NCI-H345 (cell line): ENCODE results near the gene DTWD1.
"Not testable (repeated sequence)": the region's sequence is repeated elsewhere in the genome, so short reads cannot be mapped to it uniquely, and the experiment has no call there.

ENCODE experiments used
- DNase-seq: peaks from one replicate; lab custom pipeline; 2025; lab: John Stamatoyannopoulos, UW

Gene DTWD1, protein sequence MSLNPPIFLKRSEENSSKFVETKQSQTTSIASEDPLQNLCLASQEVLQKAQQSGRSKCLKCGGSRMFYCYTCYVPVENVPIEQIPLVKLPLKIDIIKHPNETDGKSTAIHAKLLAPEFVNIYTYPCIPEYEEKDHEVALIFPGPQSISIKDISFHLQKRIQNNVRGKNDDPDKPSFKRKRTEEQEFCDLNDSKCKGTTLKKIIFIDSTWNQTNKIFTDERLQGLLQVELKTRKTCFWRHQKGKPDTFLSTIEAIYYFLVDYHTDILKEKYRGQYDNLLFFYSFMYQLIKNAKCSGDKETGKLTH

DNA sequence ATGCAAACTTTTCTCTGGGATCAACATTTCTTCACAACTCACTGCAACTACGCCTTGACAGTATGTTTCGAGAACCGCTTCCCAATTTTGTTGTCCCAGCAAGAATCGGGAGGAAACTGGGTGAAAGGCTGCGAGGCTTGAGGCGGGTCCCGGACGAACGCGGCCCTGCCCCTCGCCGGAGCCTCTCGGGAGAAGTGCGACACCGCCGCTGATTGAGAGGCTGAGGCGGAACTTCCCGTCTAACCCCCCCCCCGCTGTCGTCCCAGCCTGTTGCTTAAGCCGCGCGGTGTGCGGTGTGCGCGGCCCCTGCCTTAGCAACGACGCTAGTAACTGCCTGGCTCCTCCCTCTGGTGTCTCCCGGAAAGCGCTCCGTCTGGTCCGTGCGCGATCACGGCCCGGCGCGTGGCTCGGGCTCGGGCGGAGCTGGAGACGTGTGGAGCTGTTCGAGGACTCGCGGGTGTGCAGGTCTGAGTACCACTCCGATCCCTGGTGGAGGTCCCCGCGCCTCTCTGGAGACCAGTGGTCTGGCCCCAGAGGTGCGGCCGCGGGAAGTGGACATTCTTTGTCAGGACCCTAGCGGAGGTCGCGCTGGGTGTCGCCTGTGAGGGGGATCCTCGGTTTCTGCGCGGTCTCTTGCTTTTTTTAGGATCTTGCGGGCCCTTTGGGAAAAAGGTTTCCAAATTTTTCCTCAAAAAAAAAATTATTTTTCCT, at the start of gene DTWD1, which contains the start of gene FAM227B:
Gene DTWD1 (plus strand): TSS at position 391 of the 711 bp plus-strand sequence. CDS start 4,120 bp downstream, outside the sequence.
Gene FAM227B (minus strand): TSS at position 161 of the 711 bp plus-strand sequence. CDS start 5,647 bp downstream, outside the sequence.
- DNase-seq, result peak; percentile 96

DNA sequence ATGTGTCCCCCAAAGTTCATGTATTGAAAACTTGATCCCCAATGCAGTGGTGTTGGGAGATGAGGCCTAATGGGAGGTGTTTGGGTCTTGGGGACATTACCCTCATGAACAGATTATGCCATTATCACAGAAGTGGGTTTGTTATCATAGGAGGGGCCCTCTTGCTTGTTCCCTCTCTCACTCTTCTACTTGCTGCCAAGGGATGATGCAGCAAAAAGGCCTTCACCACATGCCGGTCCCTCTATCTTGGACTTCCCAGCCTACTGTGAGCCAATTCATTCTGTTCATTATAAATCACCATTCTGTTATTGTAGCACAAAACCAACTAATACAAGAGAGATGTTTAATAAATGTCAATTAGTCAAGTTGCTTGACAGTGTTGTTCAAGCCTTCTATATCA, 47.4 kb upstream of the DTWD1 start:
- DNase-seq, result no peak

DNA sequence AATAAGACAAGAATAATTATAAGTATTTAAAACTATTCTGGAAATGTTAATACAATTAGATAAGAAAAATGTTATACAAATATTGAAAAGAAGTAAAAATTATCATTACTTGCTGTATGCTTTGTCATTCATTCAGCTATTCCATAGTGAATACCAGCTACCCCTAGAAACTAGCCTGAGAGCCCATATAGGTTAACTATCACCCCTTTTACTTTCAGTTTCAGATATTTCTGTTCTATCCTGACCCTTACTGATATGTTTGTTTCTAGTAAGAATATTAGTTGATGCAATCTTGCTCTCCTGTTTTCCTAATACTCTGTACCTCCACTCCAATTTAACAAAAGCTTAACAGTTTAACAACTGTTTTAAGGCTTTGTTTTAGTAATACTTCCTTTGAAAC, 31.8 kb upstream of the DTWD1 start:
- DNase-seq, result no peak

DNA sequence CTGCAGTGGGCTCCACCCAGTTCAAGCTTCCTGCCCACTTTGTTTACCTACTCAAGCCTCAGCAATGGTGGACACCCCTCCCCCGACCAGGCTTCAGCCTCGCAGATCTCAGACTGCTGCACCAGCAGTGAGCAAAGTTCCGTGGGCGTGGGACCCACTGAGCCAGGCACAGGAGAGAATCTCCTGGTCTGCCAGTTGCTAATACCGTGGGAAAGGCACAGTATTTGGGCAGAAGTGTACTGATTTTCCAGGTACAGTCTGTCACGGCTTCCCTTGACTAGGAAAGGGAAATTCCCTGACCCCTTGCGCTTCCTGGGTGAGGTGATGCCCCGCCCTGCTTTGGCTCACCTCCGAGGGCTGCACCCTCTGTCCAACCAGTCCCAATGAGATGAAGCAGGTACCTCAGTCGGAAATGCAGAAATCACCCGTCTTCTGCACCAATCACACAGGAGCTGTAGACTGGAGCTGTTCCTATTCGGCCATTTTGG, 28.0 kb upstream of the DTWD1 start:
- DNase-seq, result not testable (repeated sequence)

DNA sequence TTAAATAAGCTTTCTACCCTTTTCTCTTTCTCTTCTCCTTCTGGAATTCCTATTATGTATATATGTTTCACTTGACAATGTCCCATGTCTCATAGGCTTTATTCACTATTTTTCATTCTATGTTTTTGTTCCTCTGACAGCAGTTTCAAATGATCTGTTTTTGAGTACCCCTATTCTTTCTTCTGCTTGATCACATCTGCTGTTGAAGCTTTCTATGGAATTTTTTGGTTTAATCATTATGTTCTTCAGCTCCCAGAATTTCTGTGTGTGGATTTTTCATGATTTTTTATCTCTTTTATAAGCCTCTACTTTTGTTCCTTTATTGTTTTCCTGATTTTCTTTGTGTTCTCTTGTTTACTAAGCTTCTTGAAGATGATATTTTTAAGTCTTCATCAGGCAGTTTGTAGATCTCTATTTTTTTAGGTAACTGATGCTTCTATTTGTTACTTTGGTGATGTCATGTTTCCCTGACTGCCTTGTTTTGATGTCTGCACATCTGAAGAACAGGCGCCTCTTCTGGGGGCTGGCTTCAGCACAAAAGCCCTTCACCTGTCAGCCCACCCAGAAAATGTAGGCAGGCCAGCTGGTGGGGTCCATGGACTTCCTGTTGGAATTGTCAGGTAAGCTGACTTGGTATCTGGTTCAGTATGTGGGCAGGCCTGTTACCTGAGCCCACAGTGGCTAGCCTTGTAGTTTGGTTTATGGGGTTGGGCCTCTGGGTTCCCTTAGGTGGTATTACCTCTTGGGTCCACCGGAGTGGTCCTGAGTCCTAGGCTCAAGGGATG, 16.0 kb upstream of the DTWD1 start:
- DNase-seq, result no peak

DNA sequence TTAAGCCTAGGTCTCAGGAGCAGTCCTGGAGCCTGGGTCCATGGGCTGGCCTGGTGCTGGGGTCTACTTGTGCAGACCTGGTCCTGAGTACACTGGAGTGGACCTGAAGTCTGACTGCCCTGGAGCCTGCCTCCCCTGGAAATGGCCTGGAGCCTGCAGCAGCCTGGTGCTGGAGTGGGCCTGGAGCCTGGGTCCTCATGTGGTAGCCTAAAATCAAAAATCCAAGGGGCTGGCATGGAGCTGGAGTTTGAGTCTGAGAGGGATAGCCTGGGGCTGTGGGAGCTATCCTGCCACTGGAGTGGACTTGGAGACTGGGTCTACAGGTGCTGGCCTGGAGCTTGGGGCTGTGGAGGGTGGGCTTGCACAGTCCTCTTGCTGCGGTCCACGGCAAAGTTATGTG, 15.3 kb upstream of the DTWD1 start:
- DNase-seq, result no peak

DNA sequence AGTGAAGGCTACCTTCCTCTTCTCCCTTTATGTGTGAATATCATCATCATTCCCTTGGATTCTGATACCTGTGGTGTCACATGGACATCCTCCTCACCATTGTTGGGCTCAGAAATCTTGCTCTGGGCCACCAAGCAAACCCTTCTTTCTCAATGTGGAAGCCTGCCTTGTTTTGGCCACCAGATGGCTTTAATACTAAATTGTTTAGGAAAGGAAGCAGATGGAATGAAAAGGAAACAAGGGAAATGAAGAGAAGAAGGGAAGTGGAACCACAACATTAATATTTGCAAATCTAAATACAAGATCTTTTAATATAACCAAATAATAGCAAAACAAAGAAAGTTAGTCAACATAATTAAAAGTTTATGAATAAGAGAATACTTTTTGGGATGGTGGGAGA, 14.3 kb upstream of the DTWD1 start:
- no peak for DNase-seq

DNA sequence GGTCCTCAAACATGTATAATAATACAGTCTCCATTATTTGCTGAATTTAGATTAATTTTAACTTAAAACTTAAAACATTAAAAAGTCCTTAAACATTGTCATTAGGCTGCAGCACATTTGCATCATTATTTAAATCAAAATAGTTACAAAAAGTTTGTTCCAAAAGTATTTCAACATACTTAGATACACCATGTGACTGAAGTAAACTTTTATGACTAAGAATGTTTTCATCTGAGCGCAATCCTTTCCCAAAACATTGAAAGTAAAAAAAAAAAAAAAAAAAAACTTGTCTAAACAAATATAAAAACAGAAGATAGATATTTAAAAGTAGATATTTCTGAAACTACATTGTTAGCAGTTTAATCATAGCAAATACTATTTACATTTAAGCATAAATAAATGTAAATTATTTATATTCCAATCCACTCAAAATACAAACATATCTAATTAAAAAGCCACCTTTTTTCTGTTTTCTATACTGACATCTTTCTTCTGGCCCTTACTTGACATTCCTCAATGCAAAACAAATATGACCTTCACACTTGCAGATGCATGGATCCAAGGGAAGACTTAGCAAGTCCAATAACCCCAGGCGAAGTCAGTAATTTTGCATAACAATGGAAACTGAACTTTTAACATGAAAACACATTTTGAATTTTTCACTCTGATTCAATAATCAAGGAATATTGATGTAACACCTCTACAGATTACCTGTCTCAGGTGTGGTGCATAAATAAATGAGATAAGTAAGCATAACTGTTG, 10.5 kb upstream of the DTWD1 start:
- DNase-seq, result no peak

DNA sequence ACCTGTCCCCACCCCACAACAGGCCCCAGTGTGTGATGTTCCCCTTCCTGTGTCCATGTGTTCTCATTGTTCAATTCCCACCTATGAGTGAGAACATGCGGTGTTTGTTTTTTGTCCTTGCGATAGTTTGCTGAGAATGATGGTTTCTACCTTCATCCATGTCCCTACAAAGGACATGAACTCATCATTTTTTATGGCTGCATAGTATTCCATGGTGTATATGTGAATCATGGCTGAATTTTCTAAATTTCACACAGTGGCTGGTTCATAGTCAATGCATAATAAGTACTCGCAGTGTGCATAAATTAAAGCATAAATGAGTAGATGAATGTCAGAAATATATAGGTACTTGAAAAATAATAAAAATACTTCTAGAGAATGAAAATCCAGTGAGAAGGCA, 8.6 kb upstream of the DTWD1 start:
- DNase-seq, result not testable (repeated sequence)

DNA sequence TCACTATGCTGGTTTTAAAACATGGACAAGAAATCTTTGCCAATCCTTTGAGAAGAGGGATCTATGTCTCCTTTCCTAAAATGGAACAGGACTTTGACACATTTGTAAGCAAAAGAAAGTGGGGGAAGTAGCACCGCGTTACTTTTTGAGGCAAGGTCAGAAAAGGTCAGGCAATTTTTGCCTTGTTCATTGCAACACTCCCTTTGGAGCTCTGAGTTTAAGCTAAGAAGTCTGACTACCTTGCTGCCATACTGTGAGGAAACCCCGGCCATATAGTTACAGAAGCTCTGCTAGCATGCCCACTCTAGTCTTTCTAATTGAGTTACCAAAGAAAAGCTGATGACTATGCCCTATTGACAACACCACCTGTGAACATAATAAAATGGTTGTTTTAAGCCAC, 1.6 kb upstream of the DTWD1 start:
- no peak for DNase-seq

DNA sequence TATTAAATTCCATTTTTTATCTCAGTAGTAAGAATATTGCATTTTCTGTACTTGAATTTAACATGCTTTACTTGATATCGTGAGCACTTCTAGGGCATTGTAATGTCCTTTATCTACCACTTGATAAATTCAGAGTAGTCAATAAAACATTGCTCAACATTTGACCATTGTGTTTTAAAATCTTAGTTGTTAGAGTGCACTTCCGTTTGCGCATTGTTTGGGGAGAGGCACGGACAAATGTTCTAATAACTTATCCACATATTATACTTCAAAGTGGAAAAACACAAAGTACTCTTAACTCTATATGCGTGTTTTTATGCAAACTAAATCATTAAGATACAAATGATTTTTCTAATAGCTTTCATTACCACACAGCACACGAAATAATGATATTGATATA, 649 bp upstream of the DTWD1 start:
- DNase-seq, result no peak

DNA sequence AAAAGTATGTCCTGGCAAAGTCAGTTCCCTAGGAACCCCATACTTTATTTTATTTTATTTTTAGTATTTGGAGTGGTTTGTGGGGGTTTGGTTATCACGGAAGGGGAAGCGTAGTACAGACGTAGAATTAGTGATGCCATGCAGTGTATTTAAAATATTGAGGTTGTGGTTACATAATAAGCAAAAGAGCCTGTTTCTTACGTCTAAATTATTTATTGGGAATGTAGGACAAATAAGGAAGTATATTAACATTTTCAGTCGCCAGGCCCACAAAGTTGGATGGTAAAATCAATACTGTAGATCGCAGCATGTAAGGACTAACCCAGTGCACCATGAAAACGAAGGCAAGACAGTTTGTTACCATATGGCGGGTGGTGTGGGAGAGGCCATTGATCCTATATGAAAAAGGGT, 558 bp downstream of the DTWD1 start:
- no peak for DNase-seq

DNA sequence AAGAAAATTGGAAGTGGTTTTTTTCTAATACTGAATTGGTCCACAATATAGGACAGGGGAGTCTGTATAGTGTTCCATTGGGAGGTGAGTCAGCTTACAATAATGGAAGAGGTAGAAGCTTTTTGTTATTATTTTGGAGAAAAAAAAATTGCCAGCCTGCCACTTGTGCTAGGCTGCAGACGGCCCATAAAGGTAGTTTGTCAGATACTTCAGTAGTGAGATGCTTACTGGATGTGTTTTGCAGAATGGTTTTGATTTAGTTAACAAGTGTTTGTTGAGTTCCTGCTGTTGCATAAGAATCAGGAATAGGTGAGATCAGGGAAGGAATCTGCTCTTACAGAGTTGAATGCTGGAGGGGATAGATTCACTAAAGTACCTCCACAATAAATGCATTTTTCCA, 1.0 kb downstream of the DTWD1 start:
- no peak for DNase-seq

DNA sequence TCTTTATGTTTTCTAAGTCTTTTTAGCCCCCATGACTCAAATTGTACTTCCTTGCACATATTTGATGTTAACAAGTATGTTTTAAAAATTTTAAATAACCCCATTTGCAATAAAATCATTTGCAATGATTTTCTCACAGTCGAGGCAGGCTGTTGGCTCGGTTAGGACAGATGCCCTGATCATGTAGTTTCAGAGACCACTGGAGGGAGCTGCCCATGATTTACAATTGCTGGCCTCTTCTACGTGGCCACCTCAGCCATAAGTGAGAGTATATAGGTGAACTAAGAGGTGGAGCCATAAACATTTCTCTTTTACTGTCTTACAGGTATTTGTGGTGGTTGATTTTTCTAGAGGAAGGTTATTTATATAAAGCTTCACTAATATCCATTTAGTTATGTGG, 1.7 kb downstream of the DTWD1 start:
- no peak for DNase-seq

DNA sequence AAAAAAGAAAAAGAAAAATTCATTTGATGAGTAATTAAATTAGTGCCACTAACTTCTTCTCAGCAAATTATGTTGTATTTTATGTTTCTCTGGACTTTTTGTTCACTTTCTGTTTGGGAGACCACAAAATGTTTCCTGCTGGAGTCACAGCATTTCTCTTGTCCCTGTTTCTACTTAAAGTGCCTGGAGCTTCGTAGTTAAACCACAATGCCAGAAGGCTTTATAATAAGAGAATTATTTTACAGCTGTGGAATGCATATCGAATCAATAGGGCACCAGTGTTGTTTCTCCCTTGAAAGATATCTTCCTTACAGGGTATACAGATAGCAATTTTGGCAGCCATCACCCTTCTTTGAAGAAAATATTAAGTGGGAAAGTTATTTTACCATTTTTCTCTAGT, 3.2 kb downstream of the DTWD1 start:
- DNase-seq, result no peak

DNA sequence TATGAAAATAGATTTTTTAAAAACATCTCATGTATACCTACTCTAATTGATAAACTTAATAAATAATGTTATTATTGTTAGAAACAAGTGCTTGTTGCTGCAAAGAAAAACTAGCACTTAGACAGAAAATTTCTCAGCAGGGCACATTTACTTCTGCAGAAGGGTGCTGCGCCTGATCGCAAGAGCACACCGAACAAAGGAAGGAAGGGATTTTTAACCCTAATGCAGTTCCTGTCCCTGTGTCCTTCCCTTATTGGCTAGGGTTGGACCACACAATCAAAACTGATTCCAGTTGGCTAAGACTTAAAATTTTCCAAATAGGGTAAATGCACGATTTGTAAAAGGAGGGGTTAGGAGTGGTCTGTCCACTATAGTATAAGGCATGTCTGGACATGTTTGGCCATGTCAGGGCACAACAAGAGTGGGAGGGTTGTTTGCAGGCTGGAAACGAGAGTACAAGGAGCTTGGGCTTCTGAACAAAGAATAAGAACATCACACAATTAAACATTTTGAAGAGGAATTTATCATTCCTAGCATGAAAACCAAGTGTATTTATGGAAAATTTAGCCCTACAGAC, 4.7 kb downstream of the DTWD1 start:
- DNase-seq, result no peak

DNA sequence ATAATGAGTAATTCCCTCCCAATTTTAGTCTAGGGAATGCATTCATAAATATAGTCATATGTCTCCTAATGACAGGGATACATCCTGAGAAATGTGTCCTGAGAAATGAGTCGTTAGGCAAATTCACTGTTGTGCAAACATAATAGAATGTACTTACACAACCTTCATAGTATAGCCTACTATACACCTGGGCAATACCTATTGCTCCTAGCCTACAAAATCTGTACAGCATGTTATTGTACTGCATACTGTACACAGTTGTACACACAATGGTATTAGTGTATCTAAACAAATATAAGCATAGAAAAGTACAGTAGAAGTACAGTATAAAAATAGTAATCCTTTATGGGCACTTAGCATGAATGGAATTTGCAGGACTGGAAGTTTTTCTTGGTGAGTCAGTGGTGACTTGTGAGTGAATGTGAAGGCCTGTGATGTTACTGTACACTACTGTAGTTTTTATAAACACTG, 6.6 kb downstream of the DTWD1 start:
- no peak for DNase-seq

DNA sequence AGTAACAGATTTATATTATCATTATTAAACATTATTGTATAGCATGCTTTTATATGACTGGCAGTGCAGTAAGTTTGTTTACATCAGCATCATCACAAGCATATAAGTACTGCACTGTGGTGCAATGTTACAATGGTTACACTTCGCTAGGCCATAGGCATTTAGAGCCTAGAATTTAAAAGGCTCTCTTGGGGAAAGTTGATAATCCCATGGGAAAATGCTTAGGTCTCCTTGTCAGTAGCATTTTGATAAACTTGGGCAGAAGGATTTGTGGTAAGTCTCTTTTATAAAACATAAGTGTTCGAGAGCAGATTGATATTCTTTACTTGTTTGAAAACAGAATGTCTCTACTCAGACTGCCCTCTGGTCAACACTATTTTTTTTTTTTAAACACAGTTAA, 7.5 kb downstream of the DTWD1 start:
- no peak for DNase-seq

DNA sequence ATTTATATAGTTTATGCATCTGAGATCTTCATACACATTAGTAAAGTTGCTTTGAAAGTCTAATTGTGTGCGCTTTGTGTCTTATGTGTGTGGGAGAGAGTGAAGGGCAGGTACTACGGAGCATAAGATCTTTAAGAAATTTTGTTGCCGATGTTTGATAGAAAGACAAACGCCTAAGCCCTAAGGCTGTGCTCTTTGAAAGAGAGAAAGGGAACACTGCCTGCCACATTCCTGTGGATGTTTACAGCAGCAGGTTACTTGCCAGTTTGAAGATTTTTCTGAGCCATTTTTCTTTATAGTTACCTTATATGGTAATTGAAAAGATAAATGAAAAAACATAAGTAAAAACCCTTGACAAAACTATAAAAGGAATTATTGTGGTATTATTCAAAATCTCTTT, 17.0 kb downstream of the DTWD1 start:
- DNase-seq, result no peak

DNA sequence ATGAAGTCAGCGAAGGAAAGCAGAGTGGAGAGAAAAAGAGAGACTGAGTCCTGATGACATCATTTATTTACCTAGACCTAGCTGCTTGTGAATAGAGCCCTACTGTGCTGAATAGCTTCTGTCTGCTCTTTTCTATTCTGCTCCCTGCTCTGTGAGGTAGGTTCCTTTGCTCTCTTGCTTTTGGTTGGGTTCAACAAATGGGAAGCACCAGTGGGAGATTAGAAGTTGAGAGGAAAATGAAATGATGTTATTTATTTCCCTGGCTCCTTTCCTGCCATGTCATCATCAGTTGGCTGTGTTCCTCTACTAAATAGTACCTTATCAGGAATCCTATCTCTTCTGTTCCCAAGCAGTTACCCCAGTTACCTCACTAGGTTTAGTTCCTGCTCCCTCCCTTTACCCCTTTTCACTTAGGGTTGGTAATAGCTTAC, 23.5 kb downstream of the DTWD1 start:
- DNase-seq, result peak; percentile 65

DNA sequence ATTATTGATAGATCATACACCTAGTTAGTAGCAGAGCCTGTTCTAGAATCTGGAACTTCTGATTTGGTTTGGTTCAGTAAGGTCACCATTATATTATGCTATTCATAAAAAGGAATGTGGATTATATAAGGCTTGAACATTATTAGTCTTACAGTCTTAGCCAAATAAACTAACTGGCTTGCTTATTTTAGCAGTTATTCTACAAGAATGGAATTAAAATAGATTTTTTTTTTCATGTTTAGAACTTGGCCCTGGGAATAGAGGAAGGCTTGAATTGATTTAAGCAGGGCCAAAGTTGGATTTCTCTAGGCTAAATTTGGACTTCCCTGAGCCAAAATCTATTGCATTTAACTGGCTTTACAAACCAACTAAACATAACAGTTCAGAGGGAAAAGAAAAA, 24.4 kb downstream of the DTWD1 start:
- no peak for DNase-seq
